NCI-H460 (cell line): Measurements from ENCODE around the gene SAMD11. TPM values are rescaled to one million over a fixed set of nuclear protein-coding genes. Genes with fewer than 3 reads are reported as not detected.

Experiments used
- DNase-seq: peaks from one replicate; pipeline ENCODE4 v3.0.0-alpha.2; 2016; ENCODE audit warnings: low read depth; ENCODE audit errors: extremely low read depth
- total RNA-seq: library from RNA; depleted of rRNA; stranded (reverse); fragments of >200 nt; shearing (Covaris generic); gene quantifications from 2 replicates; pipeline ENCODE4 v1.2.3, GENCODE V29; 2014

Gene SAMD11
- total RNA-seq, 1 experiment from 2014 or later: 1.4 TPM

DNA sequence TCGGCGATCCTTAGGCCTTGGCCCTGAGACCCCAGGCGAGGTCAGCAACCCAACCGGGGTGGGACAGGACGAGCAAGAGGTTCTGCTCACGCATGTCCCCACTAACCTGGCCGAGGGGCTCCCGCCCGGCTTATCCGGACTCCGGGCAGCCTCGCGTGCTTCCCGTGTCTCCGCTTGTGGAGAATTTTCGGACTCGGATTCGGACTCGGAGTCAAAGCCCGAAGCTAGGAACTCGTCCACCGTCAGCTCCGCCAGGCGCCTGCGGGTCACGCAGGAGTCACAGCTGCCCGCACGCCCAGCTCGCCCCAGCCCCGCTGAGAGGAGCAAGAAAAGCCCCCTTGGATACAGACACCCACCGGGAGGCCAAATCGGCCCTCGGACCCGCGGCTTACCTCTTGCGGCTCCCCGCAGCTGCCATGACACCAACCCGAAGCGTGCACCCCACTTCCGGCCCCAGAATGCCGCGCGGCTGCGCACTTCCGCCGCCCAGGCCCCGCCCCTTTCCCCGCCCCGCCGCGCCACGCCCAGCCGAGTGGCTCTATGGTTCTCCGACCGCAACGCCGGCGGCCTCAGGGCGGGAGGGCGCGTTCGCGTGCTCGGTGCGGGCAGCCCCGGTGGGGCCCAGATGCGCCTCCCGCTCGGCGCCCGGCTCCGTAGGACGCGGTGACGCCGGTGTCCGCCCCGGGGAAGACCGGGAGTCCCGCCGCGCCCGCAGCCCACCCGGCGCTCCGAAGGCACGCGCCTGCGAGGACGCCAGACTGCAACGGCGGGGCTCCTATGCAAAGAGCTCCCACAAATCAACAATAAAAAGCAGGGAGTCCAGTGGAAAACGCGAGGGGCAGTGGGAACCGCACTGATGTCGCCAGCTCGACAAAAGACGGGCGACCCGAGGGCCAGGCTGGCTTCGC, 35.4 kb downstream of the SAMD11 start, which contains the start of gene NOC2L:
Gene NOC2L, minus strand, starts transcription at position 434 of the 908 bp plus-strand sequence. Its CDS starts 16 bp downstream, at position 418.
- peak; percentile 76 for DNase-seq

- no peak for DNase-seq
Measured at GRCh38 chr1:959731-960362, 36.1 kb downstream of the SAMD11 start.

GRCh38 chr1:960363-961131, 36.8 kb downstream of the SAMD11 start, which contains the start of gene KLHL17:
KLHL17 (plus strand) TSS chr1:960584; CDS start chr1:960694, 110 bp downstream.
- DNase-seq: no peak

DNA sequence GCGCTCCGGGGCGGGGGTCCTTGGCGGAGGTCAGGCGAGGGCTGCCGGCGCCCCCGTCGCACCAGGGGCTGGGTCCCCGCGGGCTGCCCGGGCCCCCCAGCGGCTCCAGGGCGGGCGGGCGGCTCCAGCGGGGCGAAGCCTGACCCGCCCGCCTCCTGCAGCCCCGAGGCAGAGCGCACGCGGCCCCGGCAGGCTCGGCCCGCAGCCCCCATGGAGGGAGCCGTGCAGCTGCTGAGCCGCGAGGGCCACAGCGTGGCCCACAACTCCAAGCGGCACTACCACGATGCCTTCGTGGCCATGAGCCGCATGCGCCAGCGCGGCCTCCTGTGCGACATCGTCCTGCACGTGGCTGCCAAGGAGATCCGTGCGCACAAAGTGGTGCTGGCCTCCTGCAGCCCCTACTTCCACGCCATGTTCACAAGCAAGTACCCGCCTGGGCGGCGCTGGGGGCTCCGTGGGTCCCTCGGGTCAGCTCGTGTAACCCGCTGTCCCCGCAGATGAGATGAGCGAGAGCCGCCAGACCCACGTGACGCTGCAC, 37.5 kb downstream of the SAMD11 start:
- no peak for DNase-seq

DNA sequence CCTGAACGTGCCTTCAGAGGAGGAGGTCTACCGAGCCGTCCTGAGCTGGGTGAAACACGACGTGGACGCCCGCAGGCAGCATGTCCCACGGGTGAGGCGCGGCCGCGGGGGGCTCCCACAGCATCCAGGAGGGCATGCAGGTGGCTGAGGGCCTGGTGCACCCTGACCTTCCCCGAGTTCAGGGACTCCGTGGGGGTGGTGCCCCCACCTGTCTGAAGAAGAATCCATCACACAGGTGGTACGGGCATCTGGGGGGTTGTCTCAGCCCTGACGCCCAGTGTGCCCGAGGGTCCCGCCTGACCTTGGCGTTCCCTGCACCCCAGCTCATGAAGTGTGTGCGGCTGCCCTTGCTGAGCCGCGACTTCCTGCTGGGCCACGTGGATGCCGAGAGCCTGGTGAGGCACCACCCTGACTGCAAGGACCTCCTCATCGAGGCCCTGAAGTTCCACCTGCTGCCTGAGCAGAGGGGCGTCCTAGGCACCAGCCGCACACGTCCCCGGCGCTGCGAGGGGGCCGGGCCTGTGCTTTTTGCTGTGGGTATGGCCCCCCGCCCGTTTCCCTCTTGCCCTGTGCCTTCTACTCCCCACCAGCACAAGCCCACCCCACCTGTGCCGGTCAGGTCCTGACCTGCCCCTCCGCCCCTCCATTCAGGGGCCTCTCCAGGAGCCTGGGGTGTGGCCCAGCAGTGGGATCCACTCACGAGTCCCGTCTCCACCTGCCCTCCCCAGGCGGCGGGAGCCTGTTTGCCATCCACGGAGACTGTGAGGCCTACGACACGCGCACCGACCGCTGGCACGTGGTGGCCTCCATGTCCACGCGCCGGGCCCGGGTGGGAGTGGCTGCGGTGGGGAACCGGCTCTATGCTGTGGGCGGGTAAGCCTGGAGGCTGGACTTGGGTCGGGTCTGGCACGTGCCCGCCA, 38.9 kb downstream of the SAMD11 start:
- no peak for DNase-seq

- no peak for DNase-seq
Measured at GRCh38 chr1:963301-963651, 39.6 kb downstream of the SAMD11 start.

DNA sequence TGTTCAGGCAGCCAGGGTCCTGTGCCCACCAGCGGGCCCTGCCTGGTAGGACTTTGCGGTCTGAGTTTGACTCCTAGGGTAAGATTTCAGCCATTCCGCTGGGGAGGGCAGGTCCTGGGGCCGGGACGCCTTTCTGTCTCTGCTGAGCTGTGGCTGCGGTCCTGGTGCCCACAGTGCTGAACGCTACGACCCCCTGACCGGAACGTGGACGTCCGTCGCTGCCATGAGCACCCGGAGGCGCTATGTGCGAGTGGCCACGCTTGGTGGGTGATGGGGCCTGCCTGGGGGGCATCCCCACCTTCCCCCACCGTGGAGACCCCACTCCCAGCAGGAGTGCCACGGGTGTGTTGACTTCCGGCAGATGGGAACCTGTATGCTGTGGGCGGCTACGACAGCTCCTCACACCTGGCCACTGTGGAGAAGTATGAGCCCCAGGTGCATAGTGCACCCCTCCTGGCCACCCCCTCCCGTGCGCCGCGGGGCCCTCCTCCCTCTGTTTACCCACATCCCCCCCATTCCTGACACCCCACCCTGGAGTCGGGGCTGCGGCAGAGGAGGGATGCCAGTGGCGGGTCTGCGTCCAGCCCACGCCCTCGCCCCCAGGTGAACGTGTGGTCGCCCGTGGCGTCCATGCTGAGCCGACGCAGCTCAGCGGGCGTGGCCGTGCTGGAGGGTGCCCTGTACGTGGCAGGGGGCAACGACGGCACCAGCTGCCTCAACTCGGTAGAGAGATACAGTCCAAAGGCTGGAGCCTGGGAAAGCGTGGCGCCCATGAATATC, 40.2 kb downstream of the SAMD11 start:
- DNase-seq: no peak

DNA sequence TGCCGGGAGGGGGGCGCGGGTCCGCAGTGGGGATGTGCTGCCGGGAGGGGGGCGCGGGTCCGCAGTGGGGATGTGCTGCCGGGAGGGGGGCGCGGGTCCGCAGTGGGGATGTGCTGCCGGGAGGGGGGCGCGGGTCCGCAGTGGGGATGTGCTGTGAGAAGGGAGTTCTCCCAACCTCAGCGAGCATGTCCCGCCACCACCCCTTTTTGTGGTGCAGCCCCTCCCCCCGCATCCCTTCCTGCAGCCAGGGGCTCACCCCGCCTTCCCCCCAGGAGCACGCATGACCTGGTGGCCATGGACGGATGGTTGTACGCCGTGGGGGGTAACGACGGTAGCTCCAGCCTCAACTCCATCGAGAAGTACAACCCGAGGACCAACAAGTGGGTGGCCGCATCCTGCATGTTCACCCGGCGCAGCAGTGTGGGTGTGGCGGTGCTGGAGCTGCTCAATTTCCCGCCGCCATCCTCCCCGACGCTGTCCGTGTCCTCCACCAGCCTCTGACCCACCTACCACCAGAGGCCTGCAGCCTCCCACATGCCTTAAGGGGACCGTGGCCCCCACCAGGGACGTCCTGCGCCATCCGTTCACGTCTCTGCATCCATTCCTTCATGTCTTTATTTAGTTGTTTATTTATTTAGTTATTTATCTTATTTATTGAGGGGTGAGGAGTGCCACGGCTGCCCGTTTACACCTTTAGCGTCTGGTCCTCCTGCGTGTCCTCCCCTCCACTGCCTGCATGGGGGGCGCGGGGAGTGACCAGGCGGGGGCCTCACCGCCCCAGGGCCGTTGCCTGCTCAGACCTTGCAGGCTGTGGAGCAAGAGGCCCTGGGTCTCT, 41.2 kb downstream of the SAMD11 start:
- DNase-seq: no peak

GRCh38 chr1:965526-966134, 41.9 kb downstream of the SAMD11 start:
- no peak for DNase-seq

DNA sequence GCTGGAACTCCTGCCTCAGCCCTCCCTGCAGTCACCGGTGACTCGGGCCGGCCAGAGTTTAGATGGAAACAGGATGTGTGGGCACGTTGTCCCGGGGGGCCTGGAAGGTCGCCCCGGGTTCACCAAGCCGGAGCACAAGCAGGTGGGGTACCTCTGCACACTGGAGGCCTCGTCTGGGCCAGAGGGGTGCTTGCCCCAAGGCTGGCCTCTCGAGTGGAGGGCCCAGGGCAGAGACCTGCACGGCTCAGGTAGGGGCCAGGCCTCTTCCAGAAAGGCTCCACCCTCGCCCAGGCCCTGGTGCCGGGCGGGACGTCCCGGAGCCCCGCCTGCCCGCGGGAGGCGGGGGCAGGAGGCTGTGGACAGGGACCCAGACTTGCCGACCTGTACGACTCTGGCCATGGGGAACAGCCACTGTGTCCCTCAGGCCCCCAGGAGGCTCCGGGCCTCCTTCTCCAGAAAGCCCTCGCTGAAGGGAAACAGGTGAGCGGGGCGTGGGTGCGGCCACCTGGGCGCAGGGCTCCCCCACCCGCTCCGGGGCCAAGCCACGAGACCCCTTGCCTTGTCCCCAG, 42.5 kb downstream of the SAMD11 start, which contains the start of gene PLEKHN1:
Gene PLEKHN1, plus strand, starts transcription at position 348 of the 569 bp plus-strand sequence. Its CDS starts 50 bp downstream, at position 398.
- DNase-seq: no peak

DNA sequence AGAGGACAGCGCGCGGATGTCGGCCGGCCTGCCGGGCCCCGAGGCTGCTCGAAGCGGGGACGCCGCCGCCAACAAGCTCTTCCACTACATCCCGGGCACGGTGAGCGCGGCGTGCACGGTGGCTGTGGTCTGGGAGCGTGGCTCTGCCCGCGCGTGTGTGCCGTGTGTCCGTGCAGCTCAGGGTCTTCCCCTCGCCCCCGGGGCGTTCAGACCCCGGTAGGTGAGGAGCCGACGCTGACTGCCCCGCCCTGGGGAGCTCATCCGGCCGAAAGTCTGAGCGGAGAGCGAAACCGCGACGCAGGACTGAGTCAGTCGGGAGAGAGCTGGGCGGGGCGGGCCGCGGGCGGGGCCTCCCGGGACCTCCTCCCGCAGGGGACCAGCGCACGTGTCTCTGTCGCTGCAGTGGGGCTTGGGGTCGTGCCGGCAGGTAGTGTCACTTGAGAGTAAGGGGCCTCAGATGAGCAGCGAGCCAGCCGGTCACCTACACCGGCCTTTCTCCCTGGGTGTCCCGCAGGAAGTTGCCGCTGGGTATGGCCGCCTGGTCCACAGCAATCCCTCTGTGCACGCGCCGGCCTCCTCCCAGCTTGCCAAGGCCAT, 43.1 kb downstream of the SAMD11 start:
- peak; percentile 47 for DNase-seq

DNA sequence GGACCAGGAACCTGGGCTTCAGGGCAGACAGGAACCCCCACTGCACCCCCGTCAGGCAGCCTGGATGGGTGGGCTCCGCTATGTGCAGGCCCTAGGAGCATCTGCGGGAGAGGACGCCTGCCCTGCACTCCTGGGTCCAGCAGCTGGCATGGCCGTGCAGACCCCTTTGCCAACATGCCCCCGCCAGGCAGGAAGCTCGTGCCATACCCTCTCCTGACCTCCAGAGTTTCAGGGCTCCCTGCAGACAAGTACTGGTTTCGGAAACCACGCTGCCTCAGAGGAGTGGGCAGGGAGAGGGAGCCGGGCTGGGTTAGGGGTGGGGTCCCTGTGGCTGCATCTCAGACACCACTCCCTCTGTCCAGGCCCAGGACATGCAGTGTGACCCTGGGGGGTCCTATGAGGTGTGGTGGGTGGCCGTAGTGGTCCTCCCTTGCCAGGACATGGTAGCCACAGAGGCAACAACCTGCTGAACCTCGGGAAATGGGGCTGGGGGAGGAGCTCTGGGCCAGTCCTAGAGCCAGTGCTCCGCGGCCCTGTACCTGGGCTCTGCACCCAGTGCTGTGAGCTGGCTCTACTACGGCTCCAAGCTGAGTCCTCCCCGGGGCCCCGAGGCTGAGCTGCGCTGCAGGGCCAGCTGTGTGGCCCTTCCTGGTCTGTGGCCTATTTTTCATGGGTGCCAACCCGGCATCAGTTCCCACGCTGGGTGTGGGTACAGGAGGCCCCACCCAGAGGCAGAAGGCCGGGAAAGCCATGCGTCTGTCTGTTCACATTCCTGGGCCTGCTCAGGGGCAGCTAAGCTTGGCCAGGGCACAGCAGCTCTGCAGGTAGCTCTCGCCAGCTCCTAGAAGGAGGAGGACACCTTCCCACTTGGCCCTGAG, 44.0 kb downstream of the SAMD11 start:
- DNase-seq: no peak

DNA sequence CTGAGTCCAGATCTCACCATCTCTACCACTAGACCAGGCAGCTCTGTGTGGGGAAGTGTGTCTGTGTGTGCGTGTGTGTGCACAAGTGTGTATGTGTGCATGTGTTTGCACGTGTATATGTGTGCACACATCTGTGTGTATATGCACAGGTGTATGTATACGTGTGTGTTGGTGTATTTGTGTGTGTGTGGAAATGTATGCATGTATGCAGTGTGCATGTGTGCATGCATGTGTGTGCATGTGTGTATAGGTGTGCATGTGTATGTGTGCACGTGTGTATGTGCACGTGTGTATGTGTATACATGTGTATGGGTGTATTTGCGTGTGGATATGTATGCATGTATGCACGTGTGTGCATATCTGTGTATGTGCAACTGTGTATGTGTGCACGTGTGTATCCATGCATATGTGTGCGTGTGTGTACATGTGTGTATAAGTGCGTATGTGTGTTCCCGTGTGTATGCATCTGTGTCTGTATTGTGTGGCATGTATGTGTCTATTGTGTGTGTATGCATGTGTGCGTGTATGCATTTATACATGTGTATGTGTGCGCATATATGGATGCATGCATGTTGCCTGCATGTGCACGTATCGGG, 45.6 kb downstream of the SAMD11 start:
- DNase-seq: no peak

GRCh38 chr1:970242-970972, 46.7 kb downstream of the SAMD11 start:
- DNase-seq: no peak
